DND-41 (cell line): ENCODE results near the gene ME2.

ENCODE experiments used
- ATAC-seq: fragments of 200-7000 bp; cut with Tn5 transposase; 3 replicates; pipeline ENCODE4 v1.9.1; 2021; ENCODE audit warnings: low read depth; ENCODE audit not compliant: insufficient read depth
- DNase-seq: peaks from one replicate; pipeline ENCODE4 v3.0.0-alpha.2; 2020
- H2AFZ ChIP-seq: 2 replicates; pipeline ENCODE4 v1.6.0; 2012; ENCODE audit warnings: low read depth, low read length
- H3K27ac ChIP-seq: 2 replicates; pipeline ENCODE4 v1.5.1; 2012; ENCODE audit warnings: low read length, inconsistent platforms
- H3K27me3 ChIP-seq: fragments of 200-600 bp; sonication (generic); 2 replicates; pipeline ENCODE4 v1.6.0; 2012; ENCODE audit warnings: low read length, mild to moderate bottlenecking, inconsistent platforms; ENCODE audit not compliant: insufficient read depth, poor library complexity
- H3K36me3 ChIP-seq: 2 replicates; pipeline ENCODE4 v1.5.1; 2012; ENCODE audit warnings: low read length, inconsistent platforms; ENCODE audit not compliant: insufficient read depth
- H3K4me1 ChIP-seq: 2 replicates; pipeline ENCODE4 v1.5.1; 2012; ENCODE audit warnings: mild to moderate bottlenecking, low read length; ENCODE audit not compliant: insufficient read depth
- H3K4me2 ChIP-seq: 2 replicates; pipeline ENCODE4 v1.6.0; 2012; ENCODE audit warnings: mild to moderate bottlenecking, moderate library complexity, low read length, inconsistent platforms; ENCODE audit not compliant: insufficient read depth
- H3K4me3 ChIP-seq, 2 experiments: fragments of 200-600 bp in 1 of 2; shearing (Covaris generic) in 1 of 2; 2 replicates each; pipeline ENCODE4 v1.5.1; 2012 to 2016; ENCODE audit warnings: inconsistent platforms in 2 of 2, low read length in 2 of 2, mild to moderate bottlenecking in 2 of 2, low read depth in 1 of 2, moderate library complexity in 1 of 2
- H3K79me2 ChIP-seq: 2 replicates; pipeline ENCODE4 v1.6.0; 2012; ENCODE audit warnings: low read length, inconsistent platforms; ENCODE audit not compliant: insufficient read depth
- H3K9ac ChIP-seq: 2 replicates; pipeline ENCODE4 v1.6.0; 2012; ENCODE audit warnings: low read depth, mild to moderate bottlenecking, inconsistent platforms, low read length, moderate library complexity
- H3K9me3 ChIP-seq: 2 replicates; pipeline ENCODE4 v1.5.1; 2012; ENCODE audit warnings: low read length, moderate library complexity, mild to moderate bottlenecking, inconsistent platforms; ENCODE audit not compliant: insufficient read depth, severe bottlenecking
- H4K20me1 ChIP-seq: 2 replicates; pipeline ENCODE4 v1.6.0; 2012; ENCODE audit warnings: low read length; ENCODE audit not compliant: insufficient read depth
- CTCF ChIP-seq: IDR thresholded peaks from 2 replicates; pipeline ENCODE4 v1.5.1; 2012; ENCODE audit warnings: borderline replicate concordance, low read length, moderate library complexity, mild to moderate bottlenecking; ENCODE audit not compliant: poor library complexity, severe bottlenecking; ENCODE audit errors: extremely low read depth
- EZH2 ChIP-seq: IDR thresholded peaks from 3 replicates; pipeline ENCODE4 v1.6.1; 2012; ENCODE audit warnings: borderline replicate concordance, low read depth, mild to moderate bottlenecking, moderate library complexity, low read length, inconsistent platforms; ENCODE audit not compliant: severe bottlenecking

The ME2 gene

GRCh38 chr18:50926521-50926920 lies 47.6 kb downstream of the ME2 start:
- ATAC-seq = no peak
- H3K36me3 ChIP-seq = peaks cover 76% of the 10 kb centered on the region

GRCh38 chr18:50928551-50928950 lies 49.6 kb downstream of the ME2 start:
- no peaks in the 10 kb centered on the region for H3K79me2 ChIP-seq
- no peak for DNase-seq
- H3K4me2 ChIP-seq = no peak overlapping the region
- H2AFZ ChIP-seq = no peak overlapping the region
- no peak for ATAC-seq
- H3K9me3 ChIP-seq = peaks cover 10% of the 10 kb centered on the region
- H3K9ac ChIP-seq = no peak overlapping the region
- H3K36me3 ChIP-seq = peaks cover 73% of the 10 kb centered on the region
- no peaks in the 10 kb centered on the region for H3K4me1 ChIP-seq
- H3K4me3 ChIP-seq = no peak overlapping the region
- no peak for TF ChIP-seq EZH2
- TF ChIP-seq CTCF = no peak
- H4K20me1 ChIP-seq = no peaks in the 10 kb centered on the region
- no peak overlapping the region for H3K27ac ChIP-seq
- H3K27me3 ChIP-seq = no peaks in the 10 kb centered on the region

More at GRCh38 chr18:50926521-50926920, 47.6 kb downstream of the ME2 start:
- no peak for DNase-seq
- Histone ChIP-seq H2AFZ (no peak overlapping the region), H3K27me3 (no peaks in the 10 kb centered on the region), H3K4me2 (no peak overlapping the region), H3K27ac (no peak overlapping the region), H3K4me3 (no peak overlapping the region), H3K9me3 (peaks cover 10% of the 10 kb centered on the region), H3K79me2 (no peaks in the 10 kb centered on the region), H3K9ac (no peak overlapping the region), H4K20me1 (no peaks in the 10 kb centered on the region), H3K4me1 (no peaks in the 10 kb centered on the region)
- TF ChIP-seq EZH2 = no peak
- no peak for TF ChIP-seq CTCF

- Histone ChIP-seq H2AFZ (no peak overlapping the region), H3K27ac (no peak overlapping the region), H4K20me1 (no peaks in the 10 kb centered on the region), H3K4me1 (no peaks in the 10 kb centered on the region), H3K27me3 (no peaks in the 10 kb centered on the region), H3K4me2 (no peak overlapping the region), H3K4me3 (no peak overlapping the region), H3K79me2 (no peaks in the 10 kb centered on the region), H3K9ac (no peak overlapping the region), H3K9me3 (no peaks in the 10 kb centered on the region), H3K36me3 (peaks cover 57% of the 10 kb centered on the region)
- TF ChIP-seq EZH2 = no peak
- TF ChIP-seq CTCF = no peak
- ATAC-seq (no peak), DNase-seq (no peak)
Measured at GRCh38 chr18:50933684-50934083, 54.8 kb downstream of the ME2 start.
